CD4-positive, alpha-beta memory T cell (primary cell): ENCODE results near the gene TSEN34. TPM values are rescaled to one million over a fixed set of nuclear protein-coding genes. Genes with fewer than 3 reads are reported as not detected.
A peak's percentile ranks its signal among the peaks of the same experiment; 100 is the strongest.
"Not testable (repeated sequence)": the region's sequence is repeated elsewhere in the genome, so short reads cannot be mapped to it uniquely, and the experiment has no call there.

Experiments used
- CTCF ChIA-PET: fragments of 350-600 bp; sonication (Branson Sonifier 250); formaldehyde crosslinking; loops from one replicate; lab custom pipeline; 2021; ENCODE audit warnings: inconsistent platforms; ENCODE audit not compliant: partially characterized antibody; lab: Charles Lee
- POLR2A ChIA-PET: fragments of 350-600 bp; sonication (Branson Sonifier 250); formaldehyde crosslinking; loops from one replicate; lab custom pipeline; 2021; ENCODE audit not compliant: partially characterized antibody; lab: Charles Lee
- DNase-seq, 5 donors: peaks; one replicate each; pipeline versions ENCODE4 v3.0.0 to v3.0.0-alpha.2; 2020 to 2022; ENCODE audit warnings: mixed read lengths in 1 of 5
- H3K27ac ChIP-seq: one replicate; pipeline ENCODE4 v1.7.0; 2013; ENCODE audit warnings: low read depth, low read length
- H3K27me3 ChIP-seq: 2 replicates; pipeline ENCODE4 v1.7.0; 2013; ENCODE audit warnings: mild to moderate bottlenecking, low read length, moderate library complexity; ENCODE audit not compliant: insufficient read depth
- H3K36me3 ChIP-seq: 2 replicates; pipeline ENCODE4 v1.7.0; 2013; ENCODE audit warnings: mild to moderate bottlenecking, low read length, moderate library complexity; ENCODE audit not compliant: insufficient read depth
- H3K4me1 ChIP-seq: 2 replicates; pipeline ENCODE4 v1.7.0; 2013; ENCODE audit warnings: mild to moderate bottlenecking, low read length, moderate library complexity; ENCODE audit not compliant: insufficient read depth
- H3K4me3 ChIP-seq, 2 donors: one replicate each; pipeline ENCODE4 v1.7.0; 2013; ENCODE audit warnings: low read length in 2 of 2, mild to moderate bottlenecking in 1 of 2
- H3K9me3 ChIP-seq, 2 donors: one replicate each; pipeline ENCODE4 v1.7.0; 2013; ENCODE audit warnings: low read length in 2 of 2, control low read depth in 1 of 2; ENCODE audit not compliant: control insufficient read depth in 1 of 2
- H3K27ac Mint-ChIP-seq, 7 donors: one replicate each; pipeline ENCODE4 v1.8.0; 2020 to 2021; ENCODE audit warnings: mixed read lengths in 7 of 7, mild to moderate bottlenecking in 6 of 7, inconsistent platforms in 3 of 7, moderate library complexity in 3 of 7
- H3K27me3 Mint-ChIP-seq, 2 donors: one replicate each; pipeline ENCODE4 v1.8.0; 2020 to 2021; ENCODE audit warnings: mixed read lengths in 2 of 2
- H3K36me3 Mint-ChIP-seq, 2 donors: one replicate each; pipeline ENCODE4 v1.8.0; 2020 to 2021; ENCODE audit warnings: mixed read lengths in 2 of 2, inconsistent platforms in 1 of 2, mild to moderate bottlenecking in 1 of 2
- H3K4me1 Mint-ChIP-seq, 4 donors: one replicate each; pipeline ENCODE4 v1.8.0; 2020 to 2021; ENCODE audit warnings: mixed read lengths in 4 of 4, mild to moderate bottlenecking in 1 of 4
- H3K4me3 Mint-ChIP-seq, 8 donors: one replicate each; pipeline ENCODE4 v1.8.0; 2020 to 2021; ENCODE audit warnings: mixed read lengths in 8 of 8, mild to moderate bottlenecking in 7 of 8, moderate library complexity in 6 of 8, inconsistent platforms in 3 of 8
- H3K9me3 Mint-ChIP-seq, 8 donors: one replicate each; pipeline ENCODE4 v1.8.0; 2020 to 2021; ENCODE audit warnings: mixed read lengths in 8 of 8, mild to moderate bottlenecking in 5 of 8, inconsistent platforms in 3 of 8, moderate library complexity in 1 of 8
- intact Hi-C: fragments of 100-400 bp; cut with micrococcal nuclease; formaldehyde crosslinking; loops from one replicate; pipeline ENCODE4 v1.15.1; 2023
- polyA plus RNA-seq, 2 donors: library from polyadenylated mRNA; unstranded; fragments of 300-500 nt; fragmentation: Illumina TruSeq; gene quantifications; one replicate each; pipeline ENCODE4 v1.2.3, GENCODE V29; 2021
- total RNA-seq, 2 experiments: library from RNA; stranded (reverse); gene quantifications; one replicate each; pipeline ENCODE4 v1.2.3, GENCODE V29; 2021

The TSEN34 gene
- total and polyA plus RNA-seq, 4 experiments from 2014 or later: 20.3 to 39.6 (median 24.5) TPM

DNA sequence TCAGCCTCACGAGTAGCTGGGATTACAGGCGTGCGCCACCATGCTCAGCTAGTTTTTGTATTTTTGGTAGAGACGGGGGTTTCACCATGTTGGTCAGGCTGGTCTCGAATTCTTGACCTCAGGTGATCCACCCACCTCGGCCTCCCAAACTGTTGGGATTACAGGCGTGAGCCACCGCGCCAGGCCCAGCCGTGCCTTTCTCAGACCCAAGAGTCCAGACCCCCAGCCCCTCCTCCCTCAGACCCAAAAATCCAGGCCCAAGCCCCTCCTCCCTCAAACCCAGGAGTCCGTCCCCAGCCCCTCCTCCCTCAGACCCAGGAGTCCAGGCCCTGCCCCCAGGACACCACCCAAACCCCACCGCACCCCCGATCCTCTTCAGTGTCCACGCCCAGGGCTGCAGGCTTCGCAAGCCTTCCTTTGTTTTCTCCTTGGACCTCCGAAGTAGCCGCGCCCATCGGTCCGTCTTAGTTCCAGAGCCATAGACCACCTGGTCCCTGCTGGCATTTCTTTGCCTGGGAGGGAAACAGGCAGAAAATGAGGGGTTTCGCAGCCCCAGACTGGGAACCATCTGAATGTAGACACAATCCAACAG, 21.9 kb upstream of the TSEN34 start:
- H3K36me3 ChIP-seq: no peaks in the 10 kb centered on the region
- Mint-ChIP-seq H3K36me3 (no peaks in the 10 kb centered on the region), H3K27me3 (no peaks in the 10 kb centered on the region), H3K9me3 (peaks cover 0 to 2% (median 0%) of the 10 kb centered on the region in 8 donors), H3K27ac (peak overlapping the region in 1 of 7 donors; percentile 68), H3K4me3 (no peak overlapping the region), H3K4me1 (peaks cover 2 to 19% (median 8%) of the 10 kb centered on the region in 4 donors)
- H3K4me1 ChIP-seq: peaks cover 18% of the 10 kb centered on the region
- DNase-seq: no peak
- no peaks in the 10 kb centered on the region for H3K9me3 ChIP-seq
- no peak overlapping the region for H3K4me3 ChIP-seq
- intact Hi-C loops: no loop called here
- H3K27me3 ChIP-seq: no peaks in the 10 kb centered on the region
- POLR2A ChIA-PET: interaction anchor here (1.2 to 3.1 kb wide), 3 partner anchors 10 to 97 kb away, joined by 4 to 20 read pairs (median 11); partner anchors contain the start of genes MBOAT7 and TSEN34
- no peak overlapping the region for H3K27ac ChIP-seq
- CTCF ChIA-PET: interaction anchor here (0.8 to 6.4 kb wide), 11 partner anchors 19 to 221 kb away, joined by 3 to 115 read pairs (median 5); partner anchors contain the start of genes CNOT3, MBOAT7 and RPS9

GRCh38 chr19:54171736-54172431, 19.2 kb upstream of the TSEN34 start:
- H3K9me3 Mint-ChIP-seq, H3K9me3 ChIP-seq, intact Hi-C loops, H3K27ac ChIP-seq, H3K4me3 ChIP-seq, H3K27ac Mint-ChIP-seq, H3K27me3 Mint-ChIP-seq, H3K36me3 Mint-ChIP-seq, H3K4me3 Mint-ChIP-seq, H3K4me1 Mint-ChIP-seq, H3K27me3 ChIP-seq, H3K4me1 ChIP-seq, H3K36me3 ChIP-seq, DNase-seq: not testable (repeated sequence)
- CTCF ChIA-PET: interaction anchor here (1.2 to 6.4 kb wide), 3 partner anchors 12 to 95 kb away, joined by 3 to 115 read pairs (median 11); no protein-coding TSS in a partner anchor
- POLR2A ChIA-PET: interaction anchor here (1.1 to 2.4 kb wide), 3 partner anchors 12 to 17 kb away, joined by 3 to 9 read pairs (median 4); partner anchors contain the start of gene LENG1

DNA sequence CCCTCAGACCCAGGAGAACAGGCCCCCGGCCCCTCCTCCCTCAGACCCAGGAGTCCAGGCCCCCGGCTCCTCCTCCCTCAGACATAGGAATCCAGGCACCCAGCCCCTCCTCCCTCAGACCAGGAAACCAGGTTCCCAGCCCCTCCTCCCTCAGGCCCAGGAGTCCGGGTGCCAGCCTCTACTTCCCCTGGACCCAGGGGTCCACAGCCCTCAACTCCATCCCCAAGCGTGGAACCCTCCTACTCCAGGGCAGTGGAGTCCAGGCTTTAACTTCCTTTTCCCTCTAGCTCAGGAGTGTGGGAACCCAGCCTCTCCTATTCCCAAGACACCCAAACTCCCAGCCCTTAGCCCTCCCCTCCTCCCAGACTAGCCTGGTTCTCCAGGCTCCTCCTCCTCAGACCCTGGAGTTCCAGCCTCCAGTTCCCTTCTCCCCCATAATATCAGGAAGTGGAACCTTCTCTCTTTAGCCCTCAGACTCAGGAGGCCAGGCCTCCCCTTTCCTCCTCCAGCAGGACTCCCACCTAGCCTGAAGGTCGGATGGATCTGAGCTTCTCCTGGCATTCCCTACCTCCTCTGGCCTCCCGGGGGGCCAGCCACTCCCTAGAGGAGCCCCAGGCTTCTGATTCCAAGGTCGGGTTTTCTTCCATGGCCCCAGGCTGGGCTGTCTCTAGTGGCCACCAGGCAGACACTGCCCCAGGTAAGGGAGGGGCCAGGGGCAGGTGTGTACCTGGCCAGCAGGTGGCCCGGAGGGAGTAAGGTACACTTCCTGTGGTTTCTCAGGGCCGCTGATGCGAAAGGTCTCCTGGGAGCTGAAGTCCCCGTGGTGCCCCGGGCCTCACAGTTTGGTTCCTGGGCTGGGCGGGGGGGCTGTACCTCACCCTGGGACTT, 18.4 kb upstream of the TSEN34 start, which contains the start of gene TMC4:
TSS of gene TMC4 (minus strand) at position 690 of the 888 bp plus-strand sequence. CDS start at position 647, 43 bp downstream.
- ChIA-PET CTCF (interaction anchor here (1.2 to 2.6 kb wide), 2 partner anchors 17 to 93 kb away, joined by 5 to 11 read pairs; partner anchors contain the start of gene MBOAT7), POLR2A (interaction anchor here (0.9 to 2.4 kb wide), 5 partner anchors 13 to 35 kb away, joined by 3 to 9 read pairs (median 6); partner anchors contain the start of genes CNOT3, LENG1, MBOAT7 and TSEN34)
- Histone ChIP-seq H3K4me1 (peaks cover 9% of the 10 kb centered on the region), H3K36me3 (peaks cover 3% of the 10 kb centered on the region), H3K4me3 (no peak within 1 kb of the TSS), H3K9me3 (no peaks in the 10 kb centered on the region), H3K27me3 (no peaks in the 10 kb centered on the region), H3K27ac (no peak within 1 kb of the TSS)
- intact Hi-C loops: no loop called here
- H3K36me3 Mint-ChIP-seq: peaks cover 0 to 2% of the 10 kb centered on the region in 2 donors
- DNase-seq: no peak
- no peaks in the 10 kb centered on the region for H3K27me3 Mint-ChIP-seq
- no peak within 1 kb of the TSS for H3K4me3 Mint-ChIP-seq
- H3K9me3 Mint-ChIP-seq: no peaks in the 10 kb centered on the region
- peaks cover 0 to 8% (median under 1%) of the 10 kb centered on the region in 4 donors for H3K4me1 Mint-ChIP-seq
- H3K27ac Mint-ChIP-seq: peak within 1 kb of the TSS in 4 of 7 donors; percentile 12 to 53 (median 34)

DNA sequence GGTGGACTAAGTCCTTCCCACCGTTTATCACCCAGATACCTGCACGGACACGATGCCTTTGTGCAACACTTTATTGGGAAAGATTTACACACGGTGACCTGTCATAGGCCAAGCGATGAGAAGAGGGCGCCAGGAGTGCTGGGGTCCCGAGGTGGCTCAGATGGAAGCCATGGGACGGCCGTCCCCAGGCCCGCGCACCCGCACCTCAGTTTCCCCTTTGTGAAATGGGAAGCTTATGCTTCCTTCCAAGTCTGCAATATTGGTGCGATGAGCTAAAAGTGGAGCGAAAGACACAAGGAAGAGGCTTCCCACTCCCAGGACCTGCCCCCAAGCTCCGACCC, 17.8 kb upstream of the TSEN34 start:
- ChIA-PET POLR2A (interaction anchor here (0.9 to 2.4 kb wide), 6 partner anchors 13 to 36 kb away, joined by 3 to 9 read pairs (median 4); partner anchors contain the start of genes CNOT3, LENG1, MBOAT7 and TSEN34), CTCF (interaction anchor here (1.2 to 2.6 kb wide), 2 partner anchors 16 to 93 kb away, joined by 5 to 11 read pairs; partner anchors contain the start of gene MBOAT7)
- no peak overlapping the region for H3K27ac Mint-ChIP-seq
- no peaks in the 10 kb centered on the region for H3K9me3 Mint-ChIP-seq
- no peaks in the 10 kb centered on the region for H3K27me3 ChIP-seq
- H3K4me3 ChIP-seq: no peak overlapping the region
- H3K9me3 ChIP-seq: no peaks in the 10 kb centered on the region
- no peak overlapping the region for H3K4me3 Mint-ChIP-seq
- no peak overlapping the region for H3K27ac ChIP-seq
- H3K4me1 Mint-ChIP-seq: peaks cover 0 to 6% (median 2%) of the 10 kb centered on the region in 4 donors
- H3K36me3 ChIP-seq: peaks cover 3% of the 10 kb centered on the region
- peaks cover 3% of the 10 kb centered on the region in 2 donors for H3K36me3 Mint-ChIP-seq
- no peak for DNase-seq
- no peaks in the 10 kb centered on the region for H3K27me3 Mint-ChIP-seq
- intact Hi-C loops: no loop called here
- peaks cover 5% of the 10 kb centered on the region for H3K4me1 ChIP-seq

- Histone ChIP-seq H3K4me1 (peaks cover 3% of the 10 kb centered on the region), H3K27me3 (no peaks in the 10 kb centered on the region), H3K9me3 (no peaks in the 10 kb centered on the region), H3K36me3 (peaks cover 6% of the 10 kb centered on the region), H3K27ac (no peak overlapping the region), H3K4me3 (no peak overlapping the region)
- no peaks in the 10 kb centered on the region for H3K27me3 Mint-ChIP-seq
- H3K4me1 Mint-ChIP-seq: peaks cover 0 to 5% (median 2%) of the 10 kb centered on the region in 4 donors
- peak overlapping the region in 1 of 7 donors; percentile 53 for H3K27ac Mint-ChIP-seq
- H3K9me3 Mint-ChIP-seq: no peaks in the 10 kb centered on the region
- no peak for DNase-seq
- ChIA-PET POLR2A (interaction anchor here (1.0 to 2.4 kb wide), 5 partner anchors 13 to 37 kb away, joined by 3 to 9 read pairs (median 6); partner anchors contain the start of genes CNOT3, LENG1 and MBOAT7), CTCF (interaction anchor here (1.2 to 2.6 kb wide), 2 partner anchors 15 to 92 kb away, joined by 5 to 11 read pairs; partner anchors contain the start of gene MBOAT7)
- no peak overlapping the region for H3K4me3 Mint-ChIP-seq
- H3K36me3 Mint-ChIP-seq: peaks cover 4 to 7% of the 10 kb centered on the region in 2 donors
- intact Hi-C loops: no loop called here
Observed at GRCh38 chr19:54173951-54174834, 16.9 kb upstream of the TSEN34 start.
